GM19397 (cell line): ENCODE data around the gene GLI3.

Experiments used
- ATAC-seq: cut with Tn5 transposase; IDR thresholded peaks from one replicate; pipeline ENCODE4 v1.9.1; 2021; ENCODE audit warnings: mild to moderate bottlenecking, moderate library complexity; ENCODE audit not compliant: unreplicated experiment

Gene GLI3

GRCh38 chr7:42012313-42012712, 224.7 kb downstream of the GLI3 start:
- ATAC-seq: no peak

GRCh38 chr7:42011846-42012245, 225.2 kb downstream of the GLI3 start:
- ATAC-seq: no peak

GRCh38 chr7:42010751-42011150, 226.3 kb downstream of the GLI3 start:
- no peak for ATAC-seq

GRCh38 chr7:42006801-42007513, 230.1 kb downstream of the GLI3 start:
- ATAC-seq: no peak

- ATAC-seq: no peak
Measured at GRCh38 chr7:42002654-42003053, 234.4 kb downstream of the GLI3 start.

- no peak for ATAC-seq
Measured at GRCh38 chr7:41999736-42000283, 237.2 kb downstream of the GLI3 start.

GRCh38 chr7:41998041-41998440, 239.0 kb downstream of the GLI3 start:
- ATAC-seq: no peak

GRCh38 chr7:41997151-41997550, 239.9 kb downstream of the GLI3 start:
- ATAC-seq: no peak

- ATAC-seq: no peak
Measured at GRCh38 chr7:41996381-41997035, 240.5 kb downstream of the GLI3 start.

GRCh38 chr7:41995632-41996271, 241.3 kb downstream of the GLI3 start:
- no peak for ATAC-seq

GRCh38 chr7:41994746-41995110, 242.3 kb downstream of the GLI3 start:
- ATAC-seq: no peak

GRCh38 chr7:41994036-41994745, 242.8 kb downstream of the GLI3 start:
- no peak for ATAC-seq

- no peak for ATAC-seq
Measured at GRCh38 chr7:41992881-41993867, 243.8 kb downstream of the GLI3 start.

- ATAC-seq: no peak
Measured at GRCh38 chr7:41984888-41985287, 252.1 kb downstream of the GLI3 start.

GRCh38 chr7:41981046-41982040, 255.7 kb downstream of the GLI3 start:
- ATAC-seq: no peak

GRCh38 chr7:41979834-41980307, 257.1 kb downstream of the GLI3 start:
- ATAC-seq: no peak

GRCh38 chr7:41978858-41979257, 258.2 kb downstream of the GLI3 start:
- ATAC-seq: no peak

GRCh38 chr7:41977661-41978060, 259.3 kb downstream of the GLI3 start:
- no peak for ATAC-seq

- no peak for ATAC-seq
Measured at GRCh38 chr7:41977151-41977651, 259.8 kb downstream of the GLI3 start.
